Breast epithelium (tissue), 4 donors: ENCODE measurements around the gene CDC5L. TPM values are rescaled to one million over a fixed set of nuclear protein-coding genes. Genes with fewer than 3 reads are reported as not detected.

Source experiments
- DNase-seq, 2 donors: peaks; one replicate each; pipeline ENCODE4 v3.0.0-alpha.2; 2019; ENCODE audit warnings: low spot score in 2 of 2
- H3K27ac ChIP-seq, 2 donors: fragments of 200-600 bp; sonication (generic) in 1 of 2; one replicate each; pipeline ENCODE4 v1.5.1; 2016 to 2019; ENCODE audit warnings: mild to moderate bottlenecking in 1 of 2
- H3K27me3 ChIP-seq, 2 donors: fragments of 200-600 bp; sonication (generic) in 1 of 2; one replicate each; pipeline versions ENCODE4 v1.5.1 to v1.6.0; 2017 to 2019; ENCODE audit warnings: control low read depth in 1 of 2, mild to moderate bottlenecking in 1 of 2
- H3K36me3 ChIP-seq: fragments of 200-600 bp; one replicate; pipeline ENCODE4 v1.5.1; 2019
- H3K4me1 ChIP-seq, 2 donors: fragments of 200-600 bp; sonication (generic); one replicate each; pipeline ENCODE4 v1.5.1; 2016 to 2019; ENCODE audit warnings: control low read depth in 1 of 2
- H3K4me3 ChIP-seq, 3 donors: fragments of 200-600 bp; sonication (generic); 1 replicate in 2 of 3; 2 replicates in 1 of 3; pipeline ENCODE4 v1.5.1; 2016 to 2019; ENCODE audit warnings: mild to moderate bottlenecking in 3 of 3, moderate library complexity in 2 of 3
- H3K9me3 ChIP-seq, 2 donors: fragments of 200-600 bp; sonication (generic) in 1 of 2; one replicate each; pipeline ENCODE4 v1.5.1; 2016 to 2019; ENCODE audit warnings: control low read depth in 1 of 2
- POLR2A ChIP-seq: fragments of 450-650 bp; IDR thresholded peaks from one replicate; pipeline ENCODE4 v1.6.1; 2016; ENCODE audit warnings: antibody characterized with exemption, mild to moderate bottlenecking, moderate library complexity
- POLR2AphosphoS5 ChIP-seq, 3 donors: sonication (generic); formaldehyde crosslinking; IDR thresholded peaks; one replicate each; pipeline ENCODE4 v1.6.1; 2017; ENCODE audit warnings: antibody characterized with exemption in 3 of 3
- intact Hi-C: fragments of 100-400 bp; cut with DNase I; formaldehyde crosslinking; loops from one replicate; pipeline ENCODE4 v1.15.1; 2023; ENCODE audit warnings: low total_unique reads
- total RNA-seq, 3 donors: library from RNA; depleted of rRNA; stranded (reverse); fragments of >200 nt; gene quantifications; one replicate each; pipeline ENCODE4 v1.1.0, GENCODE V29; 2016
- TF ChIP-seq, protein P1 (sequence below), 3 donors: fragments of 450-650 bp; IDR thresholded peaks; one replicate each; pipeline ENCODE4 v1.5.1; 2016 to 2017; ENCODE audit warnings: antibody characterized with exemption in 3 of 3, mild to moderate bottlenecking in 3 of 3, moderate library complexity in 3 of 3

Gene CDC5L
- total RNA-seq, 3 donors from 2014 or later, result 21.1 to 29.1 (median 22.0) TPM

GRCh38 chr6:44493593-44493992 is 106.1 kb downstream of the CDC5L start:
- Histone ChIP-seq H3K36me3 (no peaks in the 10 kb centered on the region), H3K4me3 (no peak overlapping the region), H3K27ac (no peak overlapping the region), H3K27me3 (no peaks in the 10 kb centered on the region), H3K9me3 (no peaks in the 10 kb centered on the region), H3K4me1 (peaks cover 0 to 3% of the 10 kb centered on the region in 2 donors)
- TF ChIP-seq POLR2A, result no peak
- no peak for TF ChIP-seq POLR2AphosphoS5 (IDR thresholded peaks at IDR 0.05)
- TF ChIP-seq, protein P1, sequence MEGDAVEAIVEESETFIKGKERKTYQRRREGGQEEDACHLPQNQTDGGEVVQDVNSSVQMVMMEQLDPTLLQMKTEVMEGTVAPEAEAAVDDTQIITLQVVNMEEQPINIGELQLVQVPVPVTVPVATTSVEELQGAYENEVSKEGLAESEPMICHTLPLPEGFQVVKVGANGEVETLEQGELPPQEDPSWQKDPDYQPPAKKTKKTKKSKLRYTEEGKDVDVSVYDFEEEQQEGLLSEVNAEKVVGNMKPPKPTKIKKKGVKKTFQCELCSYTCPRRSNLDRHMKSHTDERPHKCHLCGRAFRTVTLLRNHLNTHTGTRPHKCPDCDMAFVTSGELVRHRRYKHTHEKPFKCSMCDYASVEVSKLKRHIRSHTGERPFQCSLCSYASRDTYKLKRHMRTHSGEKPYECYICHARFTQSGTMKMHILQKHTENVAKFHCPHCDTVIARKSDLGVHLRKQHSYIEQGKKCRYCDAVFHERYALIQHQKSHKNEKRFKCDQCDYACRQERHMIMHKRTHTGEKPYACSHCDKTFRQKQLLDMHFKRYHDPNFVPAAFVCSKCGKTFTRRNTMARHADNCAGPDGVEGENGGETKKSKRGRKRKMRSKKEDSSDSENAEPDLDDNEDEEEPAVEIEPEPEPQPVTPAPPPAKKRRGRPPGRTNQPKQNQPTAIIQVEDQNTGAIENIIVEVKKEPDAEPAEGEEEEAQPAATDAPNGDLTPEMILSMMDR (IDR thresholded peaks at IDR 0.05), result no peak
- DNase-seq, result no peak
- intact Hi-C loops, result no loop called here

GRCh38 chr6:44494011-44494501 is 106.5 kb downstream of the CDC5L start:
- no peak for DNase-seq

GRCh38 chr6:44495036-44495901 is 107.8 kb downstream of the CDC5L start:
- no peaks in the 10 kb centered on the region for H3K9me3 ChIP-seq
- no peak overlapping the region for H3K4me3 ChIP-seq
- H3K36me3 ChIP-seq, result no peaks in the 10 kb centered on the region
- DNase-seq, result no peak
- TF ChIP-seq POLR2AphosphoS5 (IDR thresholded peaks at IDR 0.05) (no peak), POLR2A (no peak)
- TF ChIP-seq, protein P1 (IDR thresholded peaks at IDR 0.05), result no peak
- intact Hi-C loops, result no loop called here
- peaks cover 0 to 3% of the 10 kb centered on the region in 2 donors for H3K4me1 ChIP-seq
- H3K27me3 ChIP-seq, result no peaks in the 10 kb centered on the region
- H3K27ac ChIP-seq, result no peak overlapping the region

More at GRCh38 chr6:44494011-44494501, 106.5 kb downstream of the CDC5L start:
- Histone ChIP-seq H3K27me3 (no peaks in the 10 kb centered on the region), H3K27ac (no peak overlapping the region), H3K4me3 (no peak overlapping the region), H3K36me3 (no peaks in the 10 kb centered on the region), H3K9me3 (no peaks in the 10 kb centered on the region), H3K4me1 (peaks cover 0 to 3% of the 10 kb centered on the region in 2 donors)
- no peak for TF ChIP-seq POLR2A
- no peak for TF ChIP-seq POLR2AphosphoS5 (IDR thresholded peaks at IDR 0.05)
- TF ChIP-seq, protein P1 (IDR thresholded peaks at IDR 0.05), result no peak
- intact Hi-C loops, result no loop called here

GRCh38 chr6:44496665-44497369 is 109.3 kb downstream of the CDC5L start:
- Histone ChIP-seq H3K4me1 (no peaks in the 10 kb centered on the region), H3K9me3 (no peaks in the 10 kb centered on the region), H3K27ac (no peak overlapping the region), H3K4me3 (no peak overlapping the region), H3K27me3 (no peaks in the 10 kb centered on the region), H3K36me3 (no peaks in the 10 kb centered on the region)
- DNase-seq, result no peak
- TF ChIP-seq, protein P1 (IDR thresholded peaks at IDR 0.05), result no peak
- TF ChIP-seq POLR2A (no peak), POLR2AphosphoS5 (IDR thresholded peaks at IDR 0.05) (no peak)
- intact Hi-C loops, result no loop called here

GRCh38 chr6:44497807-44498206 is 110.3 kb downstream of the CDC5L start:
- TF ChIP-seq POLR2AphosphoS5 (IDR thresholded peaks at IDR 0.05) (no peak), POLR2A (no peak)
- TF ChIP-seq, protein P1 (IDR thresholded peaks at IDR 0.05), result no peak

More at GRCh38 chr6:44497807-44498206, 110.3 kb downstream of the CDC5L start:
- Histone ChIP-seq H3K27ac (no peak overlapping the region), H3K9me3 (no peaks in the 10 kb centered on the region), H3K36me3 (no peaks in the 10 kb centered on the region), H3K27me3 (no peaks in the 10 kb centered on the region), H3K4me1 (no peaks in the 10 kb centered on the region), H3K4me3 (no peak overlapping the region)
- no peak for DNase-seq
- intact Hi-C loops, result no loop called here
